H1 (cell line): ENCODE results near the gene TDRD6. TPM values are rescaled to one million over a fixed set of nuclear protein-coding genes. Genes with fewer than 3 reads are reported as not detected.

Experiments used
- ATF3 ChIP-seq: IDR thresholded peaks from 2 replicates; pipeline ENCODE4 v1.6.1; 2011; ENCODE audit warnings: low read depth, mild to moderate bottlenecking, low read length; ENCODE audit not compliant: insufficient read depth
- BACH1 ChIP-seq: IDR thresholded peaks from 2 replicates; pipeline ENCODE4 v1.6.1; 2012; ENCODE audit warnings: low read length, improper control_type of control experiment
- BCL11A ChIP-seq, 2 experiments: IDR thresholded peaks; one replicate each; pipeline ENCODE4 v1.6.1; 2011; ENCODE audit warnings: low read depth in 2 of 2, low read length in 2 of 2, mild to moderate bottlenecking in 2 of 2
- BRCA1 ChIP-seq: IDR thresholded peaks from 2 replicates; pipeline ENCODE4 v1.6.1; 2012; ENCODE audit warnings: low read depth, low read length, improper control_type of control experiment
- CBX5 ChIP-seq: fragments of 300-800, 300-1000 bp; sonication (generic); IDR thresholded peaks from 2 replicates; pipeline ENCODE4 v1.7.1; 2016; ENCODE audit warnings: antibody characterized with exemption, low read length, low read depth
- CHD2 ChIP-seq: IDR thresholded peaks from 2 replicates; pipeline ENCODE4 v1.6.1; 2012; ENCODE audit warnings: low read length, improper control_type of control experiment
- CTCF ChIP-seq, 3 experiments: IDR thresholded peaks; 1 replicate in 2 of 3; 2 replicates in 1 of 3; pipeline versions ENCODE4 v1.5.1 to v1.6.1; 2011; ENCODE audit warnings: low read length in 3 of 3, mild to moderate bottlenecking in 3 of 3, inconsistent platforms in 2 of 3, low read depth in 1 of 3, moderate library complexity in 1 of 3; ENCODE audit not compliant: insufficient read depth in 1 of 3; ENCODE audit errors: control extremely low read depth in 1 of 3
- JUND ChIP-seq: IDR thresholded peaks from 2 replicates; pipeline ENCODE4 v1.6.1; 2011; ENCODE audit warnings: mild to moderate bottlenecking, improper control_type of control experiment, low read length
- MAX ChIP-seq: IDR thresholded peaks from 2 replicates; pipeline ENCODE4 v1.6.1; 2012; ENCODE audit warnings: inconsistent platforms
- PHF8 ChIP-seq: fragments of 200-600 bp; sonication (generic); conservative IDR thresholded peaks from 2 replicates; pipeline ENCODE4 v1.7.1; 2012; ENCODE audit warnings: low read depth, mild to moderate bottlenecking, inconsistent platforms, low read length, moderate library complexity
- RAD21 ChIP-seq, 2 experiments: IDR thresholded peaks in 1 of 2; conservative IDR thresholded peaks in 1 of 2; 2 replicates each; pipeline ENCODE4 v1.6.1; 2011; ENCODE audit warnings: low read depth in 2 of 2, low read length in 2 of 2, improper control_type of control experiment in 1 of 2, inconsistent platforms in 1 of 2, mild to moderate bottlenecking in 1 of 2, moderate library complexity in 1 of 2
- RNF2 ChIP-seq: fragments of 200-900, 300-1000 bp; sonication (generic); IDR thresholded peaks from 2 replicates; pipeline ENCODE4 v1.7.1; 2016; ENCODE audit warnings: borderline replicate concordance, low read depth, mild to moderate bottlenecking, antibody characterized with exemption, low read length; ENCODE audit not compliant: poor library complexity, severe bottlenecking; ENCODE audit errors: missing control alignments
- SAP30 ChIP-seq: fragments of 300-600 bp; sonication (generic); IDR thresholded peaks from 2 replicates; pipeline ENCODE4 v1.7.1; 2012; ENCODE audit warnings: low read length, moderate library complexity, mild to moderate bottlenecking, inconsistent platforms; ENCODE audit not compliant: insufficient read depth, insufficient replicate concordance
- SIX5 ChIP-seq: IDR thresholded peaks from 2 replicates; pipeline ENCODE4 v1.6.1; 2011; ENCODE audit warnings: mild to moderate bottlenecking, low read depth, low read length
- SP1 ChIP-seq: IDR thresholded peaks from 2 replicates; pipeline ENCODE4 v1.6.1; 2011; ENCODE audit warnings: low read depth, low read length
- SP2 ChIP-seq: IDR thresholded peaks from 2 replicates; pipeline ENCODE4 v1.6.1; 2012; ENCODE audit warnings: mild to moderate bottlenecking, low read length, inconsistent platforms
- TBP ChIP-seq: IDR thresholded peaks from 2 replicates; pipeline ENCODE4 v1.6.1; 2011; ENCODE audit warnings: low read depth, low read length, improper control_type of control experiment
- polyA plus RNA-seq, 7 experiments: library from polyadenylated mRNA; depleted of rRNA in 3 of 7; stranded (reverse) in 5 of 7; unstranded in 2 of 7; fragments of >200 nt in 5 of 7; fragments of 200-250 nt in 2 of 7; gene quantifications; 1 replicate in 5 of 7; 2 replicates in 1 of 7; 4 replicates in 1 of 7; pipeline versions ENCODE4 v1.2.1 to v1.2.3, GENCODE V29; 2011 to 2013; ENCODE audit warnings: missing spikeins in 2 of 7, mixed read lengths in 2 of 7
- total RNA-seq: library from RNA; stranded (reverse); fragmentation: NEBNext Ultra II Directional; extraction: Animal tissue kit (Norgen Biotek cat#: 25700); gene quantifications from 2 replicates; pipeline ENCODE4 v1.2.1, GENCODE V29; 2021

Gene TDRD6
- total and polyA plus RNA-seq, 2 of the 8 experiments (the other 6 are each of a cell fraction or from before 2014, with no cell fraction given) = 0.06 to 0.19 TPM

DNA sequence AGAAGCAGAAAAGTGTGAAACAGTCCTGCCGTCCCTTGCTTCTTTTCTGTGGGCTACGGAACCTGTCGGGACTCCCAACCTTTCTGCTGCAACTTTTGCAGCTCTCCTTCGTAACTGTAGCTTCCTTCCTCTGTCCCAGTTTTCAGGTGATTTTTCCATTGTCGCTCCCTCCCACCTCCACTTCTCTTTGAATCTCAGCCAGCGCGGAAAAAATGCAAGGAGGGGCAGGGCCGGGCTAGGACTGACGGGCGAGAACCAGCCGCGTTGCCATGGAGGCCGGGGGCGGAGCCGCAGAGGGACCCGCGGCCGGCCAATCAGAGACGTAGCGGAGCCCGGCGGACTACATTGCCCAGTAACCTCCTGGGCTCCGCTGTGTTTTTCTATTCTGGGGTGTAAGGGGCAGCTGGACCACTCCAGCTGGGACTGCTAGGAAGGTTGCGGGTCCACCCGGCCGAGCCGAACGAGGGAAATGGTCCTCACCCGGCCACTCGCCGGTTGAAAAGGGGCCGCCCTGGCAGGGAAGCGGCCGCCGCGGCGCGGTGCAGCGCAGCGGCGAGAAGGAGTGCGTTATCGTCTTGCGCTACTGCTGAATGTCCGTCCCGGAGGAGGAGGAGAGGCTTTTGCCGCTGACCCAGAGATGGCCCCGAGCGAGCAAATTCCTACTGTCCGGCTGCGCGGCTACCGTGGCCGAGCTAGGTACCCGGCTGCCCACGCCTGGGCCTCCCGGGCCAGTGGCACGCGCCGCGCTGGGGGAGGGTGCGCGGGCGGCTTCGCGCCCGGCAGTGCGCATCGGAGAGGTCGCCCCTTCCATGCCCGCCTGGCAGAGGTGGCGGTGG, 34.9 kb upstream of the TDRD6 start, which contains the start of the genes CYP39A1 and SLC25A27 (continued):
- TF ChIP-seq SAP30 (no peak), JUND (no peak), CBX5 (no peak), BCL11A (IDR thresholded peaks at IDR 0.05; ENCODE audit: low read depth in 2 of 2, low read length in 2 of 2) (no peak), RAD21 (IDR thresholded peaks at IDR 0.05 in 1 of 2, conservative IDR thresholded peaks at IDR 0.05 in 1 of 2; ENCODE audit: low read depth in 2 of 2, low read length in 2 of 2) (no peak), MAX (peak; percentile 49; the same call in 1 of the 2 replicates), BRCA1 (no peak), ATF3 (no peak), RNF2 (no peak), PHF8 (peak; percentile 31; the same call in 1 of the 2 replicates), TBP (peak; percentile 63), BACH1 (no peak), CHD2 (no peak), SIX5 (peak; percentile 61), SP1 (peak; percentile 56; the same call in 1 of the 2 replicates), CTCF (IDR thresholded peaks at IDR 0.05; ENCODE audit: control extremely low read depth in 1 of 3, insufficient read depth in 1 of 3, low read depth in 1 of 3, low read length in 3 of 3) (no peak), SP2 (no peak)
